Measurements from ENCODE around the gene FSTL4. TPM values are rescaled to one million over a fixed set of nuclear protein-coding genes. Genes with fewer than 3 reads are reported as not detected.

FSTL4 gene
- total RNA-seq, 1 experiment from 2014 or later: not detected

DNA sequence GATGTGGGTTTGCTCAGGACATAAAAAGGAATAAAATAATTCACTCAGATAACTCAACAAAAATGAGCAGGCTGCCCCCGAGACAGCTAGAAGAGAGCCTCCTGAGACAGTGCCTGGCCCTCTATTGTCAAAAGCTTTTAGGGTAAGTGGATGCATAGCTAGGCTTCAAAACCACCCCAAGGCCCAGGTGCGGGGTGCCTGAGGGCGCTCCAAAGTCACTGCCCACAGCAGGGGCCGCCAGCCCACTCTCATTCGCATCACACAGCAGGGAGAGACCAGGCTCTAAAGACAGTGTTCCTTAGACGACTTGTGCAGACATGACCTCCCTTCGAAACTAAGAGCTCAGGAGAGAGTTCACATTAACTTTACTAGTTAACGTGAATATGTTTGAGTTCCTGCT is 271.5 kb downstream of the FSTL4 start:
- no peak overlapping the region for H2AFZ ChIP-seq
- peaks cover 14% of the 10 kb centered on the region; the same call in 1 of the 2 replicates for H3K4me1 ChIP-seq (replicated peaks; ENCODE audit: insufficient read depth)
- no peak for DNase-seq
- H4K20me1 ChIP-seq (ENCODE audit: insufficient read depth): no peaks in the 10 kb centered on the region
- H3K79me2 ChIP-seq (ENCODE audit: low read depth): no peaks in the 10 kb centered on the region
- no peaks in the 10 kb centered on the region for H3K9me2 ChIP-seq (ENCODE audit: insufficient read depth)
- CTCF ChIA-PET: no interaction called here
- H3K36me3 ChIP-seq (ENCODE audit: low read depth): no peaks in the 10 kb centered on the region
- H3K27me3 ChIP-seq (ENCODE audit: insufficient read depth, low read depth): no peaks in the 10 kb centered on the region
- no peak overlapping the region for H3K4me3 ChIP-seq
- TF ChIP-seq EZH2 (IDR thresholded peaks at IDR 0.05; ENCODE audit: low read depth): no peak
- TF ChIP-seq, protein P1, sequence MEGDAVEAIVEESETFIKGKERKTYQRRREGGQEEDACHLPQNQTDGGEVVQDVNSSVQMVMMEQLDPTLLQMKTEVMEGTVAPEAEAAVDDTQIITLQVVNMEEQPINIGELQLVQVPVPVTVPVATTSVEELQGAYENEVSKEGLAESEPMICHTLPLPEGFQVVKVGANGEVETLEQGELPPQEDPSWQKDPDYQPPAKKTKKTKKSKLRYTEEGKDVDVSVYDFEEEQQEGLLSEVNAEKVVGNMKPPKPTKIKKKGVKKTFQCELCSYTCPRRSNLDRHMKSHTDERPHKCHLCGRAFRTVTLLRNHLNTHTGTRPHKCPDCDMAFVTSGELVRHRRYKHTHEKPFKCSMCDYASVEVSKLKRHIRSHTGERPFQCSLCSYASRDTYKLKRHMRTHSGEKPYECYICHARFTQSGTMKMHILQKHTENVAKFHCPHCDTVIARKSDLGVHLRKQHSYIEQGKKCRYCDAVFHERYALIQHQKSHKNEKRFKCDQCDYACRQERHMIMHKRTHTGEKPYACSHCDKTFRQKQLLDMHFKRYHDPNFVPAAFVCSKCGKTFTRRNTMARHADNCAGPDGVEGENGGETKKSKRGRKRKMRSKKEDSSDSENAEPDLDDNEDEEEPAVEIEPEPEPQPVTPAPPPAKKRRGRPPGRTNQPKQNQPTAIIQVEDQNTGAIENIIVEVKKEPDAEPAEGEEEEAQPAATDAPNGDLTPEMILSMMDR (conservative IDR thresholded peaks at IDR 0.05): no peak
- H3K9me3 ChIP-seq (ENCODE audit: insufficient read depth, low read depth): no peaks in the 10 kb centered on the region
- BruUV-seq (replicated peaks): no TSS peak
- POLR2A ChIA-PET (ENCODE audit: unreplicated experiment): no interaction called here
- no peak overlapping the region for H3K4me2 ChIP-seq
- peaks cover 7% of the 10 kb centered on the region for H3F3A ChIP-seq (ENCODE audit: insufficient read depth, low read depth)
- H3K27ac ChIP-seq: no peak overlapping the region
- intact Hi-C loops (cut with micrococcal nuclease; ENCODE audit: unreplicated experiment): no loop called here

DNA sequence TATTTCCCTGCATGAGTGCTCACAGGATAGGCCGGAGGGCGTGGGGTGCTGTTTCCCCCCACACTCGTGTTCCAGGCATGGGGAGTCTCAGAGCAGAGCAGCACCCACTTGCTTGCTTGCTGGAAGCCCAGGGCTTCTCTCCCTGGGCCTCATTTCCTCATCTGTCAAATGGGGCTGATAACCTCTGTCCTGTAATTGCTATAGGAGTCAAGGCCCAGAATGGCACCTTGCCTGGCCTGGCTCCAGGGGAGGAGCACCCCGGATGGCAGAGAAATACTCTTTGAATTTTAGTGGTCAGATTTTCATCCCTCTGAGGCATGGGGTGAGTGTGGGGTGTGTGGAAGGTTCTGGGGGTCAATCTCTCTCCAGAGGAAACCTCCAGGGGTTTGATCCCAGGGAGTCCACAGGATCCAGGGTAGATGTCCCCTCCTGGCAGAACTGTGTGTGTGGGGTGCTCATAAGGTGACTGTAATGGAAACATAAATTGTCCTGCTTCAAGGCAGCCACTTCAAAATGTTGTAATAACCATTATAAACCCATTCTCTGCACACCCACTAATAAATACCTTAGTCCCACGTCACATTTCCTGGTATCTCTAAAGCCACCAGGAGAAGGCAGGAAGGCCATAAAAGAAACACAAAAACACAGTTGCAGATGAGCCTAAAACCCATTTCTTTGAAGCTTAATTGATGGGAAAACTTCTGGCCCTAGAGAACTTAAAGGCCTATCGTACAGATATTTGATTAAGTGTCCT is 272.2 kb downstream of the FSTL4 start:
- no TSS peak for BruUV-seq (replicated peaks)
- no peaks in the 10 kb centered on the region for H3K36me3 ChIP-seq (ENCODE audit: low read depth)

DNA sequence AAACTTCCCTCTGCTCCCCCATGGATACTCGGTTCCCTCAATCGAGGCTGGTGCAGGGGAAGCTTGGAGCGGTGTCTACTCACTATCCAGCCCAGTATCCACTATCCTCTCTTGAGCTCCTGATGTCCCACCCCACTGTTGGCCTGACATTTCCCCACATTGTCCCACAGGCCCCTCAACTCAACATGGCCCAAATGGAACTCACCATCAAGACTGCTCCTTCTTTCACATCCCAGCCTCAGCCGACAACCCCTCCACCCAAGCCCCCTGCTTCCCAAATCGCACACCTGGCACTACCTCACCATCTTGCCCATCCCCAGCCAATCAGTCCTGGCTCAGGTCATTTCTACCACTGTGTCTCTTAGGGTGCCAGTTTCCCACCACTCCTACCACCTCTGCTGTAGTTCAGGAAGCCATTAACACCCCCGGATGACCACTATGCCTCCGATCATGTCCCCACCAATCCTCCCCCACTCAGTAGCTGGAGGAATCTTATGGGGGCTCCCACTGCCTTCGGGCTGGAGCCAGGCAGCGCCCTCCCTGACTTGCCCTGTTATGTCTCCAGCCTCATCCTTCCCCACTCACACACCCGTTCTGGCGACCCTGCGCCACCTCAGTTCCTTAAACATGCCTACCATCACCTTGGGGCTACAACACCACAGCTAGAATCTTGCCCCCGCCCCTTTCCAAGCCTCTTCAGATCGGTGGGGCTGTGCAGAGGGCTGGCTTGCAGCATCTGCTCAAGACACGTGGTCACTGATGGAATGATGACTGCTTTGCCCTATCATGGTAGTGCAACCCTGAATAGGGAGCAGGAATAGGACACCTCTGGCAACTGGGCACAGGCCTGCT is 273.6 kb downstream of the FSTL4 start:
- POLR2A ChIA-PET (ENCODE audit: unreplicated experiment): no interaction called here
- no TSS peak for BruUV-seq (replicated peaks)
- H3K9me2 ChIP-seq (ENCODE audit: insufficient read depth): no peaks in the 10 kb centered on the region
- H3K27me3 ChIP-seq (ENCODE audit: insufficient read depth, low read depth): no peaks in the 10 kb centered on the region
- DNase-seq: no peak
- CTCF ChIA-PET: no interaction called here
- no peaks in the 10 kb centered on the region for H3K36me3 ChIP-seq (ENCODE audit: low read depth)
- no peak overlapping the region for H3K4me2 ChIP-seq
- no peak overlapping the region for H2AFZ ChIP-seq
- H4K20me1 ChIP-seq (ENCODE audit: insufficient read depth): no peaks in the 10 kb centered on the region
- no peak overlapping the region for H3K27ac ChIP-seq
- TF ChIP-seq, protein P1 (conservative IDR thresholded peaks at IDR 0.05): no peak
- TF ChIP-seq EZH2 (IDR thresholded peaks at IDR 0.05; ENCODE audit: low read depth): no peak
- no peaks in the 10 kb centered on the region for H3F3A ChIP-seq (ENCODE audit: insufficient read depth, low read depth)
- no peaks in the 10 kb centered on the region for H3K79me2 ChIP-seq (ENCODE audit: low read depth)
- peaks cover 6% of the 10 kb centered on the region; the same call in 1 of the 2 replicates for H3K4me1 ChIP-seq (replicated peaks; ENCODE audit: insufficient read depth)
- intact Hi-C loops (cut with micrococcal nuclease; ENCODE audit: unreplicated experiment): no loop called here
- no peaks in the 10 kb centered on the region for H3K9me3 ChIP-seq (ENCODE audit: insufficient read depth, low read depth)
- H3K4me3 ChIP-seq: no peak overlapping the region

More for the DNA sequence above, 272.2 kb downstream of the FSTL4 start:
- DNase-seq: peak in 1 of 2 experiments; percentile 62
- ChIA-PET CTCF (no interaction called here), POLR2A (ENCODE audit: unreplicated experiment) (no interaction called here)
- Histone ChIP-seq H3K79me2 (ENCODE audit: low read depth) (no peaks in the 10 kb centered on the region), H3K4me3 (no peak overlapping the region), H3K27ac (no peak overlapping the region), H4K20me1 (ENCODE audit: insufficient read depth) (no peaks in the 10 kb centered on the region), H3F3A (ENCODE audit: insufficient read depth, low read depth) (peaks cover 7% of the 10 kb centered on the region), H3K4me2 (no peak overlapping the region), H2AFZ (no peak overlapping the region), H3K4me1 (replicated peaks; ENCODE audit: insufficient read depth) (peaks cover 14% of the 10 kb centered on the region; the same call in 1 of the 2 replicates), H3K9me2 (ENCODE audit: insufficient read depth) (no peaks in the 10 kb centered on the region), H3K9me3 (ENCODE audit: insufficient read depth, low read depth) (no peaks in the 10 kb centered on the region), H3K27me3 (ENCODE audit: insufficient read depth, low read depth) (no peaks in the 10 kb centered on the region)
- no peak for TF ChIP-seq EZH2 (IDR thresholded peaks at IDR 0.05; ENCODE audit: low read depth)
- TF ChIP-seq, protein P1 (conservative IDR thresholded peaks at IDR 0.05): no peak
- intact Hi-C loops (cut with micrococcal nuclease; ENCODE audit: unreplicated experiment): no loop called here
